B cell (primary cell): Measurements from ENCODE around the gene KLHL1. TPM values are rescaled to one million over a fixed set of nuclear protein-coding genes. Genes with fewer than 3 reads are reported as not detected.

Experiments used
- ATAC-seq: fragments of 200-7000 bp; cut with Tn5 transposase; one replicate; pipeline ENCODE4 v1.10.0; 2021; ENCODE audit warnings: low read depth, mild to moderate bottlenecking, moderate number of reproducible peaks, moderate library complexity
- CTCF ChIA-PET: fragments of 350-600 bp; sonication (Branson Sonifier 250); formaldehyde crosslinking; loops from one replicate; lab custom pipeline; 2021; ENCODE audit warnings: antibody characterized with exemption, inconsistent platforms; lab: Charles Lee
- POLR2A ChIA-PET: fragments of 350-600 bp; sonication (Branson Sonifier 250); formaldehyde crosslinking; loops from one replicate; lab custom pipeline; 2021; ENCODE audit warnings: antibody characterized with exemption; lab: Charles Lee
- DNase-seq: peaks from one replicate; pipeline ENCODE4 v3.0.0; 2013
- H2AFZ ChIP-seq: 2 replicates; pipeline ENCODE4 v1.6.1; 2012; ENCODE audit warnings: mild to moderate bottlenecking, low read depth, low read length; ENCODE audit not compliant: insufficient read depth, poor library complexity, severe bottlenecking
- H3K27ac ChIP-seq, 2 donors: 1 replicate in 1 of 2; 2 replicates in 1 of 2; pipeline ENCODE4 v1.5.1; 2012 to 2013; ENCODE audit warnings: low read length in 2 of 2, mild to moderate bottlenecking in 2 of 2, moderate library complexity in 1 of 2
- H3K27me3 ChIP-seq, 4 experiments: fragments of 200-600 bp in 1 of 4; sonication (generic) in 1 of 4; replicated peaks in 1 of 4; 1 replicate in 2 of 4; 2 replicates in 2 of 4; pipeline versions ENCODE4 v1.6.1 to v1.7.0; 2013 to 2016; ENCODE audit warnings: low read length in 3 of 4, mild to moderate bottlenecking in 2 of 4, mixed read lengths in 1 of 4, moderate library complexity in 1 of 4; ENCODE audit not compliant: insufficient read depth in 4 of 4, control insufficient read depth in 3 of 4; ENCODE audit errors: control extremely low read depth in 1 of 4
- H3K36me3 ChIP-seq, 2 experiments: replicated peaks in 1 of 2; 1 replicate in 1 of 2; 2 replicates in 1 of 2; pipeline versions ENCODE4 v1.6.1 to v1.7.1; 2013; ENCODE audit warnings: low read length in 1 of 2; ENCODE audit not compliant: insufficient read depth in 2 of 2, control insufficient read depth in 1 of 2; ENCODE audit errors: control extremely low read depth in 1 of 2, extremely low read depth in 1 of 2
- H3K4me1 ChIP-seq, 2 donors: fragments of 200-600 bp in 1 of 2; sonication (generic) in 1 of 2; 1 replicate in 1 of 2; 2 replicates in 1 of 2; pipeline versions ENCODE4 v1.5.1 to v1.6.1; 2013 to 2017; ENCODE audit warnings: low read length in 2 of 2; ENCODE audit not compliant: control insufficient read depth in 2 of 2, insufficient read depth in 2 of 2
- H3K4me2 ChIP-seq: replicated peaks from 2 replicates; pipeline ENCODE3; 2012; ENCODE audit warnings: mild to moderate bottlenecking, low read depth, low read length; ENCODE audit not compliant: poor library complexity, severe bottlenecking
- H3K4me3 ChIP-seq, 5 experiments: fragments of 200-600 bp in 1 of 5; sonication (generic) in 1 of 5; 1 replicate in 3 of 5; 2 replicates in 2 of 5; pipeline versions ENCODE4 v1.5.1 to v1.7.0; 2011 to 2016; ENCODE audit warnings: low read length in 4 of 5, mild to moderate bottlenecking in 4 of 5, low read depth in 2 of 5, control low read depth in 1 of 5, moderate library complexity in 1 of 5; ENCODE audit not compliant: insufficient read depth in 1 of 5; ENCODE audit errors: control extremely low read depth in 1 of 5, extremely low read depth in 1 of 5
- H3K79me2 ChIP-seq: fragments of 200-600 bp; sonication (generic); one replicate; pipeline ENCODE4 v1.6.0; 2016; ENCODE audit warnings: low read length; ENCODE audit not compliant: control insufficient read depth, insufficient read depth
- H3K9ac ChIP-seq: fragments of 200-600 bp; sonication (generic); 2 replicates; pipeline ENCODE4 v1.6.1; 2017; ENCODE audit warnings: mild to moderate bottlenecking, low read length, moderate library complexity
- H3K9me3 ChIP-seq, 3 donors: one replicate each; pipeline versions ENCODE4 v1.6.1 to v1.7.1; 2013; ENCODE audit warnings: low read length in 2 of 3; ENCODE audit not compliant: control insufficient read depth in 2 of 3, insufficient read depth in 1 of 3; ENCODE audit errors: control extremely low read depth in 1 of 3
- H4K20me1 ChIP-seq: 2 replicates; pipeline ENCODE4 v1.6.0; 2012; ENCODE audit warnings: mild to moderate bottlenecking, low read length; ENCODE audit not compliant: insufficient read depth, control insufficient read depth, poor library complexity, severe bottlenecking
- H3K27ac Mint-ChIP-seq: one replicate; pipeline ENCODE4 v1.8.0; 2021; ENCODE audit warnings: mixed read lengths
- H3K27me3 Mint-ChIP-seq: one replicate; pipeline ENCODE4 v1.8.0; 2021; ENCODE audit warnings: mixed read lengths
- H3K4me1 Mint-ChIP-seq: one replicate; pipeline ENCODE4 v1.8.0; 2021; ENCODE audit warnings: mixed read lengths
- H3K4me3 Mint-ChIP-seq: one replicate; pipeline ENCODE4 v1.8.0; 2021; ENCODE audit warnings: mixed read lengths
- H3K9me3 Mint-ChIP-seq: one replicate; pipeline ENCODE4 v1.8.0; 2022; ENCODE audit warnings: mixed read lengths; ENCODE audit not compliant: insufficient read depth
- EZH2 ChIP-seq: IDR thresholded peaks from 2 replicates; pipeline ENCODE4 v1.6.1; 2012; ENCODE audit warnings: borderline replicate concordance, low read depth, mild to moderate bottlenecking, moderate library complexity, low read length; ENCODE audit not compliant: insufficient read depth, poor library complexity, severe bottlenecking
- WGBS: methylation state at CpG from one replicate; pipeline ENCODE4 v1.1.5; 2013; ENCODE audit warnings: missing lambda C conversion rate; ENCODE audit not compliant: insufficient coverage; 5-methylcytosine and 5-hydroxymethylcytosine counted together
- intact Hi-C: fragments of 100-400 bp; cut with micrococcal nuclease; formaldehyde crosslinking; loops from one replicate; pipeline ENCODE4 v1.10.0; 2022
- polyA plus RNA-seq: library from polyadenylated mRNA; depleted of rRNA; stranded (reverse); fragments of >200 nt; gene quantifications from 2 replicates; pipeline ENCODE4 v1.2.3, GENCODE V29; 2012
- total RNA-seq, 2 donors: library from RNA; stranded (reverse); fragments of 120-200 nt in 1 of 2; gene quantifications; 1 replicate in 1 of 2; 2 replicates in 1 of 2; pipeline versions ENCODE4 v1.2.3 to v1.2.4, GENCODE V29; 2013 to 2022
- TF ChIP-seq, protein P1 (sequence below): fragments of 200-600 bp; IDR thresholded peaks from one replicate; pipeline ENCODE4 v1.8.0; 2022; ENCODE audit warnings: antibody characterized with exemption, mild to moderate bottlenecking

The KLHL1 gene
- total and polyA plus RNA-seq, 2 donors (not counting 1 experiment from before 2014, with no cell fraction given), result not detected

DNA sequence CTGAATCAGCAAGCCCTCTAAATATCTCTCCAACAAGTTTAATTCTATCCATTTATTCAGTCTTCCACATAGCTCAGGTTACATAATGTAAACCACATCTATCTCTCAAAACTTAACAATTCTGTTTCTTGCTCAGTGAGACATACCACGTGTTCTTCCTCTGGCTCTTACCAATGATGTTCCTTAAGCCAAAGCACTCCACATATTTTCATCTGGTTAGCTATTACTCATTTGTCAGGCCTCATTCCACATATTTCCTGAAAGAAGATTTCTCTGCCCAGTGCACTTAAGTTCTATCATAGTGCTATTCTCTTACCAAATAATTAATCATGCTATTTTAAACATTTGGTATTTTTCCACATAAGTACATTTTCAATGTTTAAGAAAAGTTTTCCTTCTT lies 403.9 kb downstream of the KLHL1 start:
- TF ChIP-seq, protein P1, sequence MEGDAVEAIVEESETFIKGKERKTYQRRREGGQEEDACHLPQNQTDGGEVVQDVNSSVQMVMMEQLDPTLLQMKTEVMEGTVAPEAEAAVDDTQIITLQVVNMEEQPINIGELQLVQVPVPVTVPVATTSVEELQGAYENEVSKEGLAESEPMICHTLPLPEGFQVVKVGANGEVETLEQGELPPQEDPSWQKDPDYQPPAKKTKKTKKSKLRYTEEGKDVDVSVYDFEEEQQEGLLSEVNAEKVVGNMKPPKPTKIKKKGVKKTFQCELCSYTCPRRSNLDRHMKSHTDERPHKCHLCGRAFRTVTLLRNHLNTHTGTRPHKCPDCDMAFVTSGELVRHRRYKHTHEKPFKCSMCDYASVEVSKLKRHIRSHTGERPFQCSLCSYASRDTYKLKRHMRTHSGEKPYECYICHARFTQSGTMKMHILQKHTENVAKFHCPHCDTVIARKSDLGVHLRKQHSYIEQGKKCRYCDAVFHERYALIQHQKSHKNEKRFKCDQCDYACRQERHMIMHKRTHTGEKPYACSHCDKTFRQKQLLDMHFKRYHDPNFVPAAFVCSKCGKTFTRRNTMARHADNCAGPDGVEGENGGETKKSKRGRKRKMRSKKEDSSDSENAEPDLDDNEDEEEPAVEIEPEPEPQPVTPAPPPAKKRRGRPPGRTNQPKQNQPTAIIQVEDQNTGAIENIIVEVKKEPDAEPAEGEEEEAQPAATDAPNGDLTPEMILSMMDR, result no peak
- no peak for TF ChIP-seq EZH2
- no peak overlapping the region for H3K27ac ChIP-seq
- 92% methylated on average over 1 of the region's 1 CpG for WGBS
- ChIA-PET POLR2A (no interaction called here), CTCF (no interaction called here)
- no peak overlapping the region for H3K9ac ChIP-seq
- Mint-ChIP-seq H3K27ac (no peak overlapping the region), H3K9me3 (peaks cover 2% of the 10 kb centered on the region), H3K4me3 (no peak overlapping the region), H3K27me3 (no peaks in the 10 kb centered on the region), H3K4me1 (no peaks in the 10 kb centered on the region)
- H3K4me1 ChIP-seq, result no peaks in the 10 kb centered on the region
- no peaks in the 10 kb centered on the region for H3K9me3 ChIP-seq
- ATAC-seq (no peak), DNase-seq (no peak)
- no peak overlapping the region for H3K4me2 ChIP-seq
- H3K27me3 ChIP-seq, result no peaks in the 10 kb centered on the region
- no peak overlapping the region for H2AFZ ChIP-seq
- H4K20me1 ChIP-seq, result no peaks in the 10 kb centered on the region
- H3K4me3 ChIP-seq, result no peak overlapping the region
- no peaks in the 10 kb centered on the region for H3K36me3 ChIP-seq
- H3K79me2 ChIP-seq, result no peaks in the 10 kb centered on the region
- intact Hi-C loops, result no loop called here

DNA sequence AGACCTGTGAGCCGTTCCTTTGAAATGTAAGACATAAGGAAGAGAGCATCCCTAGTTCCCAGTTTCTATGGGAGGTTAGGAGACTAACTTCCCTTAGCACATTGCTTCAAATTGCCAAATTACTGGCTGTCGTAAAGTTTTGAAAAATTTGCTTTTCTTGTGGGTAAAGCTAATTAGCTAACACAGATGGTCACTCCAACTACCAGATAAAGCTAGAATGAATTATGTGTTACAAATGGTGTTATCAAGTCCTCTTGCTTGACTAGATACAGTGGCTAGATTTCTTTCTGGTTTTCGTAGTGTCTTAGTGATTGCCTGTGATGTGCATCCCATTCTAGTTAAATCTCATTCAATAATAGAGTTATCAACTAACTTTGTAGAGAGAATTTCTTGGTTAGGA lies 417.3 kb downstream of the KLHL1 start:
- no peaks in the 10 kb centered on the region for H3K4me1 Mint-ChIP-seq
- no peak overlapping the region for H3K4me2 ChIP-seq
- H2AFZ ChIP-seq, result no peak overlapping the region
- no peaks in the 10 kb centered on the region for H3K27me3 Mint-ChIP-seq
- H3K9ac ChIP-seq, result no peak overlapping the region
- DNase-seq (no peak), ATAC-seq (no peak)
- POLR2A ChIA-PET, result no interaction called here
- no peak overlapping the region for H3K27ac Mint-ChIP-seq
- no peaks in the 10 kb centered on the region for H3K9me3 Mint-ChIP-seq
- TF ChIP-seq, protein P1, result no peak
- no peak for TF ChIP-seq EZH2
- no peaks in the 10 kb centered on the region for H3K9me3 ChIP-seq
- H3K79me2 ChIP-seq, result no peaks in the 10 kb centered on the region
- H4K20me1 ChIP-seq, result no peaks in the 10 kb centered on the region
- no peaks in the 10 kb centered on the region for H3K27me3 ChIP-seq
- no CpG with 5 or more reads among the region's 3 CpGs for WGBS
- CTCF ChIA-PET, result no interaction called here
- H3K36me3 ChIP-seq, result no peaks in the 10 kb centered on the region
- H3K4me3 Mint-ChIP-seq, result no peak overlapping the region
- intact Hi-C loops, result no loop called here
- H3K4me3 ChIP-seq, result no peak overlapping the region
- H3K4me1 ChIP-seq, result no peaks in the 10 kb centered on the region
- no peak overlapping the region for H3K27ac ChIP-seq
